A673 (cell line): ENCODE results near the gene SH2B2.

ENCODE experiments used
- EZH2 ChIP-seq: fragments of 200-600 bp; sonication (generic); IDR thresholded peaks from 2 replicates; pipeline ENCODE4 v1.6.1; 2017; ENCODE audit warnings: borderline replicate concordance, low read depth, mild to moderate bottlenecking, mixed read lengths, antibody characterized with exemption, low read length; ENCODE audit not compliant: poor library complexity, severe bottlenecking
- TF ChIP-seq, protein P1 (sequence below): fragments of 300-800, 200-600 bp; sonication (generic); conservative IDR thresholded peaks from 2 replicates; pipeline ENCODE4 v1.5.1; 2017; ENCODE audit warnings: low read depth, mild to moderate bottlenecking, antibody characterized with exemption, low read length, moderate library complexity, mixed read lengths

DNA sequence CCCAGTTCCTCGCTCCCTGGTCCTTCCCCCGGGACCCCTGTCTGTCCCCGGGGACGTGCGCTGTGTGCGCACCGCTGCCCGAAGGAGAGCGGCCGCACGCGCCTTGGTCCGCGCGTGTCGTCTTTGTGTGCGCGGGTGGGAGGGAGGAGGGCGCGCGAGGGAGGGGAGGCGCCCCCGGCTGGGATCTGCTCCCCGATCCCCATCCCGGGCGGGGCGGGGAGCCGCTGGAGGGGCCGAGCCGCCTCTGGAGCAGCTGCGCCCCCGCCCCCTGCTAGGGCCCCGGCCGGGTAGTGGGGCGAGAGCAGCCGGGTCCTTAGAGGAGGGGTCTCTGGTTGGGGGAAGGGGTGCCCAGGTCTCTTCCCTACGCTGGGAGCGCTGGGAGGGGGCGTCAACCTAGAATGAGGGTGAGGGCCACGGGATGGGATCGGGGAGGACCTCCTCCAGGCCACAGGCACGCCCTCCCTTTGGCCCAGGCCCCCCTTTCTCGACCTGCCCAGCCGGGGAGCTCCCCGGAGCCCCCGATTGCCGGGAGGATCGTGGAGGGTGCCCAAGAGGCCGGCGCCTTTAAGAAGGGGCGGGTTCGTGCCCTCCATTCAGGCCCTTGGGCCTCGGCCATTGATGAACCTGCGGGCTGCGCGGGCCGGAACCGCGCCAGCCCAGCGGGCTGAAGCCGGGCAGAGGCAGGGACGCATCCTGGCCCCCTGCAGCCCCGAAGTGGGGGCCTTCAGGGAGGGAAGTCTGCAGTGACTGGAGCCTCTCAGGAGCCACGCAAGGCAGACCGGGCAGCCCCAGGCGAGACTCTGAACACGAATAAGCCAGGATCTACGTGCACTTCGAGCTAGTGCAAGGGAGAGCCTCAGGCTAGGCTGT, 678 bp downstream of the SH2B2 start:
- TF ChIP-seq EZH2: no peak
- TF ChIP-seq, protein P1, sequence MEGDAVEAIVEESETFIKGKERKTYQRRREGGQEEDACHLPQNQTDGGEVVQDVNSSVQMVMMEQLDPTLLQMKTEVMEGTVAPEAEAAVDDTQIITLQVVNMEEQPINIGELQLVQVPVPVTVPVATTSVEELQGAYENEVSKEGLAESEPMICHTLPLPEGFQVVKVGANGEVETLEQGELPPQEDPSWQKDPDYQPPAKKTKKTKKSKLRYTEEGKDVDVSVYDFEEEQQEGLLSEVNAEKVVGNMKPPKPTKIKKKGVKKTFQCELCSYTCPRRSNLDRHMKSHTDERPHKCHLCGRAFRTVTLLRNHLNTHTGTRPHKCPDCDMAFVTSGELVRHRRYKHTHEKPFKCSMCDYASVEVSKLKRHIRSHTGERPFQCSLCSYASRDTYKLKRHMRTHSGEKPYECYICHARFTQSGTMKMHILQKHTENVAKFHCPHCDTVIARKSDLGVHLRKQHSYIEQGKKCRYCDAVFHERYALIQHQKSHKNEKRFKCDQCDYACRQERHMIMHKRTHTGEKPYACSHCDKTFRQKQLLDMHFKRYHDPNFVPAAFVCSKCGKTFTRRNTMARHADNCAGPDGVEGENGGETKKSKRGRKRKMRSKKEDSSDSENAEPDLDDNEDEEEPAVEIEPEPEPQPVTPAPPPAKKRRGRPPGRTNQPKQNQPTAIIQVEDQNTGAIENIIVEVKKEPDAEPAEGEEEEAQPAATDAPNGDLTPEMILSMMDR: no peak
